Adrenal gland (tissue), 12 donors: ENCODE results near the gene BCL2L11. TPM values are rescaled to one million over a fixed set of nuclear protein-coding genes. Genes with fewer than 3 reads are reported as not detected.
A peak's percentile ranks its signal among the peaks of the same experiment; 100 is the strongest.

Experiments
- DNase-seq, 7 donors: peaks; one replicate each; pipeline ENCODE4 v3.0.0-alpha.2; 2019 to 2020
- H3K27ac ChIP-seq, 5 donors: fragments of 200-600 bp; sonication (generic) in 4 of 5; 1 replicate in 3 of 5; 2 replicates in 2 of 5; pipeline versions ENCODE4 v1.5.1 to v1.8.0; 2016 to 2020; ENCODE audit warnings: mild to moderate bottlenecking in 1 of 5
- H3K27me3 ChIP-seq: fragments of 200-600 bp; 2 replicates; pipeline ENCODE4 v1.8.0; 2021
- H3K36me3 ChIP-seq, 2 donors: fragments of 200-600 bp; replicated peaks in 1 of 2; 1 replicate in 1 of 2; 2 replicates in 1 of 2; pipeline versions ENCODE4 v1.5.1 to v1.8.0; 2018 to 2022
- H3K4me1 ChIP-seq, 2 donors: fragments of 200-600 bp; replicated peaks in 1 of 2; 1 replicate in 1 of 2; 2 replicates in 1 of 2; pipeline versions ENCODE4 v1.5.1 to v1.8.0; 2018 to 2021
- H3K4me3 ChIP-seq, 4 donors: fragments of 200-600 bp; sonication (generic) in 3 of 4; one replicate each; pipeline ENCODE4 v1.5.1; 2016 to 2018
- H3K9me3 ChIP-seq, 3 donors: fragments of 200-600 bp; sonication (generic) in 1 of 3; replicated peaks in 1 of 3; 1 replicate in 2 of 3; 2 replicates in 1 of 3; pipeline versions ENCODE4 v1.5.1 to v1.8.0; 2016 to 2021
- CTCF ChIP-seq, 6 experiments: fragments of 450-650 bp in 4 of 6; fragments of 200-600 bp in 2 of 6; sonication (generic) in 1 of 6; IDR thresholded peaks; 1 replicate in 5 of 6; 2 replicates in 1 of 6; pipeline versions ENCODE4 v1.5.1 to v1.8.0; 2016 to 2021; ENCODE audit warnings: antibody characterized with exemption in 6 of 6, mild to moderate bottlenecking in 2 of 6, moderate library complexity in 1 of 6
- POLR2A ChIP-seq, 2 donors: fragments of 450-650 bp; IDR thresholded peaks; one replicate each; pipeline ENCODE4 v1.6.1; 2017; ENCODE audit warnings: antibody characterized with exemption in 2 of 2, mild to moderate bottlenecking in 2 of 2, moderate library complexity in 1 of 2
- WGBS, 4 donors: extraction: QIAGEN DNeasy Blood & Tissue Kit in 2 of 4; methylation state at CpG; one replicate each; pipeline versions ENCODE4 v1.1.5 to v1.1.7; 2013 to 2017; 5-methylcytosine and 5-hydroxymethylcytosine counted together
- intact Hi-C, 2 donors: fragments of 100-400 bp; cut with DNase I; formaldehyde crosslinking; loops; one replicate each; pipeline versions ENCODE4 v1.14.1 to v1.15.0; 2022 to 2023
- polyA plus RNA-seq, 3 donors: library from polyadenylated mRNA; stranded (reverse); fragments of 200-250 nt in 2 of 3; fragments of 350-450 nt in 1 of 3; fragmentation: Illumina TruSeq in 1 of 3; extraction: RNeasy Lipid Tissue Mini Kit (QIAGEN cat#74804) in 1 of 3; gene quantifications; one replicate each; pipeline ENCODE4 v1.2.3, GENCODE V29; 2013 to 2014
- total RNA-seq, 9 donors: library from RNA; depleted of rRNA in 4 of 9; stranded (reverse); fragments of >200 nt in 4 of 9; fragments of 120-200 nt in 1 of 9; fragmentation: NEBNext Ultra II Directional in 1 of 9; extraction: Animal tissue kit (Norgen Biotek cat#: 25700) in 1 of 9; gene quantifications; one replicate each; pipeline versions ENCODE4 v1.1.0 to v1.2.4, GENCODE V29; 2013 to 2023
- donor health status: healthy with polysubstance abuse.
- donor health status: Bipolar disorder and iron deficiency.
- donor health status: DM: yes; HTN: yes; CAD: no.
- donor health status: DM: no; HTN: no; CAD: no.
- donor health status: DM: no; HTN: no; CAD: no.
- donor health status: DM: yes; HTN: yes; CAD: no.

The BCL2L11 gene
- total and polyA plus RNA-seq, 12 donors = 2.5 to 165 (median 15.7) TPM

DNA sequence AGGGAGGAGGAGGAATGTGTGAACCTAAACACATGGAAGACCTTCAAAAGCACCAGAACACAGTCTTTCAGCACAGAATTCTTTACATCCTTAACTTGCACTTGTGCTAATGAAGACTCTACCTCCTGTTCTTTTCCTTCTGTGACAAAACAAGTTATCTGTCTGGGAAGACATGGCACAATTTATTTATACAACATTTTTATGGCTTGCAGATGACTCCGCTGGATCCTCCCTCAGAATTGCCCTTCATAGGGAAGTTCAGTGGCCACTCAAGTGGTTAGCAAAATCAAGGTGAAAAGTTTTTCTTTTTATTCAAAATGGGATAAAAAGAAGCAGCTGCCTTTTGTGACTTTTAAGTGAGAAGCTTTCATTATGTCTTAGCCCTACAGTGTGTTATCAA lies 21.4 kb downstream of the BCL2L11 start:
- intact Hi-C loops = no loop called here
- Histone ChIP-seq H3K4me3 (no peak overlapping the region), H3K9me3 (no peaks in the 10 kb centered on the region), H3K27ac (no peak overlapping the region), H3K4me1 (peaks cover 9 to 15% of the 10 kb centered on the region in 2 donors), H3K36me3 (no peaks in the 10 kb centered on the region), H3K27me3 (no peaks in the 10 kb centered on the region)
- DNase-seq = no peak
- WGBS, 4 donors = 93 to 100% (median 97%) methylated on average over 1 of the region's 1 CpG
- no peak for TF ChIP-seq CTCF (IDR thresholded peaks at IDR 0.05)
- no peak for TF ChIP-seq POLR2A (IDR thresholded peaks at IDR 0.05)

GRCh38 chr2:111143107-111143842 lies 22.6 kb downstream of the BCL2L11 start:
- Histone ChIP-seq H3K27me3 (no peaks in the 10 kb centered on the region), H3K27ac (peak overlapping the region in 2 of 5 donors; percentile 3 to 58), H3K36me3 (no peaks in the 10 kb centered on the region), H3K4me3 (no peak overlapping the region), H3K9me3 (no peaks in the 10 kb centered on the region), H3K4me1 (peaks cover 9 to 15% of the 10 kb centered on the region in 2 donors)
- intact Hi-C loops = no loop called here
- DNase-seq = peak; percentile 51 to 78 (median 71)
- WGBS, 4 donors = 61 to 76% (median 69%) methylated on average over 10 of the region's 10 CpGs
- TF ChIP-seq CTCF (IDR thresholded peaks at IDR 0.05) = no peak
- no peak for TF ChIP-seq POLR2A (IDR thresholded peaks at IDR 0.05)

GRCh38 chr2:111143843-111144198 lies 23.1 kb downstream of the BCL2L11 start:
- WGBS, 4 donors = 35 to 45% (median 37%) methylated on average over 1 of the region's 1 CpG
- Histone ChIP-seq H3K27ac (peak overlapping the region in 2 of 5 donors; percentile 3 to 58), H3K9me3 (no peaks in the 10 kb centered on the region), H3K36me3 (no peaks in the 10 kb centered on the region), H3K4me3 (no peak overlapping the region), H3K4me1 (peaks cover 9 to 15% of the 10 kb centered on the region in 2 donors), H3K27me3 (no peaks in the 10 kb centered on the region)
- intact Hi-C loops = no loop called here
- no peak for DNase-seq
- TF ChIP-seq POLR2A (IDR thresholded peaks at IDR 0.05) = no peak
- no peak for TF ChIP-seq CTCF (IDR thresholded peaks at IDR 0.05)

DNA sequence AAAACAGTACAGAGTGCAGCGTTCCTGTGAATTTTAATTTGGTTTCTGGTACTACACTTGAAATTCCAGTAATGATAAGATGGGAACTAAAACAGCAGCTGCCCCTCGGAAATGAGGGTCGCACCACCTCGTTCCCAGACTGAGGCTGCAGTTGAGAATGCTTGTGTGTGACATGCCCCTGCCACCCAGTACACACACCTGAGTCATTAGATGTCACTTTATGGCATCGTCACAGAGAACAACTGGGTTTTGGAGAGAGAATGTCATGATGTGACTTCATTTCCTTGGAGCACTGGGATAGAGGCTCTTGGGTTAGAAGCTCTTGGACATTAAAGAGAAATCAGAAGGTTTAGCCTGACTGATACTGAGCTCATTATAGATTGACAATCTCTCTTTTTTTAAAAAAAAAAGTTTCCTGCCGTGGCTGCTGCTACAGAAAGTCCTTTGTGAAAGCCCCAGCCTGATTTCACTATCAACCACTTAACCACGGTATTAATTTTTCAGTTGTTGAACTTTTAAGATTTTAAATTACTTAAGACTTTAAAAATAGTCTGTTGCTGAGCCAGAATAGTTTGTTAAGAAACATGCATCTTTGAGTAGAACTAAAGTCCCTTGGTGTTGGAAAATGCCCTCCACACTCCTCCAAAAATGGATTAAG lies 24.5 kb downstream of the BCL2L11 start:
- WGBS, 4 donors = 84 to 98% (median 96%) methylated on average over 7 of the region's 7 CpGs
- Histone ChIP-seq H3K27me3 (no peaks in the 10 kb centered on the region), H3K36me3 (no peaks in the 10 kb centered on the region), H3K4me1 (peaks cover 9 to 15% of the 10 kb centered on the region in 2 donors), H3K4me3 (no peak overlapping the region), H3K9me3 (no peaks in the 10 kb centered on the region), H3K27ac (no peak overlapping the region)
- intact Hi-C loops = no loop called here
- TF ChIP-seq POLR2A (IDR thresholded peaks at IDR 0.05) (no peak), CTCF (IDR thresholded peaks at IDR 0.05) (no peak)
- no peak for DNase-seq
